Skin of body (tissue), 2 donors: ENCODE results near the gene TMEM81. TPM values are rescaled to one million over a fixed set of nuclear protein-coding genes. Genes with fewer than 3 reads are reported as not detected.

ENCODE experiments used
- DNase-seq: peaks from one replicate; lab custom pipeline; 2025; lab: John Stamatoyannopoulos, UW
- total RNA-seq: library from RNA; depleted of rRNA; stranded (reverse); fragments of >200 nt; gene quantifications from one replicate; pipeline ENCODE4 v1.2.3, GENCODE V29; 2014

The TMEM81 gene
- total RNA-seq, 1 donor from 2014 or later = 0.79 TPM

DNA sequence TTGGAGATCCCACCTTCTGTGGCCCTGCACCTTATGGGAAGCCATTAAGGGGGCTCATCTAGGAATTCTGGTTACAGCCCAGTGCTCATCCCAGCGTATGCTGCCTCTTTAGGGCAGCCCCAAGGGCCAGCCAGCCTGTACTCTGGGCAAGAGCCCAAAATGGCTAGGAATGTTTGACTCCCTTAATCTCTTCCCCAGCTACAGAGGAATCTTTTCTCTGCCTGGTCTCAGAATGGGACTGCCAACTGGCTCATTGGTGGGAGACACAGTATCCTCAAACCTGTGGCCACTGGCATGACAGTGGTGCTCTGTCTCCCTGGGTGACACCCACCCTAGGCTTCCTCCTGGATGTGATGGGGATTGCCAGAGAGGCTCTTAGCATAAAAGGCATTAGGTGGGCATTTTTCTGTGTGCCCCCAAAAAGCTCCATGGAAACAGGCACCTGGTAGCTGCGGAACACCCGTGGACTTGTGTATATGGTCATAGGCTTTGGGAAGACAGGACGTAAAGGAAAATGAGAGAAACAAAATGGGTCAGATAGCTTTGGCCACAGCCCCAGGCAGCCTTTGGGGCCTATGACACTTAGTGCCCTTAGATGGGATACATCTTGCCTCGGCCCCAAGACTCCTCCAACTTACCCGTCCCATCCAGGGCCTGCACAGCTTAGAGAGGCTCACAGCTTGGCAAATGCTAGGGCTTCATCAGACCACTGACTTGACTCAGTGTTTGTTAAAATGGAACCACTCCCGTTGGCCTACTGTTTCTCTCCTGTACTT is 6.9 kb downstream of the TMEM81 start:
- DNase-seq = no peak

DNA sequence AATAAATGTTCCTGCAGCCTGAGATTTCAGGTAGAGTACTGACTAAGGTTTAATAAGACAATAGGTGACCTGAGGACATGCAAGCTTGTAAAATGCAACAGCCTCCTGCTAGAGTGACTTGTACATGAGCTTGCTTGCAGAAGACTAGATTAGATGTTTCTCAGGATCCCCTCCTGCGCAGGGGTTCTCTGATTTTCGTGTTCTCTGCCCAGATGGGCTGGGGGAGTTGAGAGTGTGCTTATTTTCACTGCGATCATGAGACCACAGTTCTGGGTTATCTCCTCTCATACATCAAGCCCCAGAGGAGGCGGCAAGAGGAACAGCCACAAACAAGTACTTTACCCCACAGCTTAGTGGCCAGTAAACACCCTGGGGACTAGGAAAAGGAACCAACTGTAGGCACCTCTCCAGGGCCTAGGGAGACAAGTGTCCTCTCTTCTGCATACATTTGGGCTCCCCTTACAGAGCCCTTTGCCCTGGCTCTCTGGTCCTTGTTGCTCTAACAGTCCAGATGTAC is 8.0 kb downstream of the TMEM81 start:
- no peak for DNase-seq

DNA sequence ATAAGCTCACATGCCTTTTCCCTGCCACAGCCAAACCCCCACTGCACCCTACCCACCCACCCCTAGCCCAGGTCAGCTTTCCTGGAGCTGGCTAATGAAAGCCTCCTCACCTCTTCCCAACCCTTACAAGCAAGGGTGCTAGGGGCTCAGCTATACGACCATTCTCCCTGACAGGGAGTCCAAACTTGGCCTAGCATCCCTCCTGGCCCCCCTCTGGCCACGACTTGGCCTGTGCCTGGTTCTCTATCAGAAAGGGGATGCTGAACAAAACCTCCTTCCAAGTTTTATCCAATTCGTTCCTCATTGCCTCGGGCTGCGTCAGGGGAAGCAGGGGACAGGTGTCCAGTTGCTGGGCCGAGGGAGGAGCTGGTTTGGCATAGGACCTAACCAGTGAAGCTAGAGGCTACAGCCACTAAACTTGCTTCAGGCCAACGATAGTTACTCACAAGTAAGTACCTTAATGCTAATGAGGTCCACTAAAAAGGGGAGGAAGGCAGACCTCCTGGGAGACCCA is 8.6 kb downstream of the TMEM81 start:
- DNase-seq = no peak

DNA sequence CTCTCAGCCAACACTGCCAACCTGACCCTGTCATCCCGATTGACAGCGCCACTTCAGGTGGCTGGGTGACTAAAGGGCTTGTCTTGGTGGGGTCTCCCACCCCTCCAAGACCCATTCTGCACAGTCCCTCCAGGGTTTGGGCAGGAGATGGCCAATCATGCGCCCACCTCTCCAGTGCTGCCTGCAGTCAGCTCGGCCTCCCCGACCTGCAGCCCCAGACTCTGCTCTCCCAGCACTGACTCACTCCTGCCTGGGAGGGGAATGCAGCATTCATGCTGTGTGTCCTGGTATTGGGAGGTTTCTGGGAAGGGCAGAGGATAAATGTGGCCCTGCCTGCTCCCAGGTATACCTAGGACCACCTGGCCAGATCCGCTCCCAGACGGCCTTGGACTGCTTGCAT is 9.7 kb downstream of the TMEM81 start:
- no peak for DNase-seq

DNA sequence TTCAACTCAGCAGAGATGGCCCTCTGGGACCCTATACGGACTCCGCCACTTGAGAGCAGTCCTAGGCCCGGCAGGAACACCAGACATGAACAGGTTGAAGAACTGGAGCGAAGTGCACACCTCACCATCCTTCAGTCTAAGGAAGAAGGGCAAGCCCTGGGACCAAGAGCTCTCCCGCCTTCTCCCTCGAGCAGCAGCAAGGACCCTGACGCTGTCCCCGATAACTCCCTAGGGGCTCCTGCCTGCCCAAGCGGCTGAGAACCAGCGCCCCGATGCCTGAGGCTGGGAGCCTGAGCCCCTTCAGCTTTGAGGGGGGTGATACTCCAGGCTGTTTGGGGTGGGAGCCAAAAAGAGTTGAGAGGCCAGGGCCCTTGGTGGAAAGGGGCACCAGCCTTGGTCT is 10.2 kb downstream of the TMEM81 start:
- DNase-seq = no peak

DNA sequence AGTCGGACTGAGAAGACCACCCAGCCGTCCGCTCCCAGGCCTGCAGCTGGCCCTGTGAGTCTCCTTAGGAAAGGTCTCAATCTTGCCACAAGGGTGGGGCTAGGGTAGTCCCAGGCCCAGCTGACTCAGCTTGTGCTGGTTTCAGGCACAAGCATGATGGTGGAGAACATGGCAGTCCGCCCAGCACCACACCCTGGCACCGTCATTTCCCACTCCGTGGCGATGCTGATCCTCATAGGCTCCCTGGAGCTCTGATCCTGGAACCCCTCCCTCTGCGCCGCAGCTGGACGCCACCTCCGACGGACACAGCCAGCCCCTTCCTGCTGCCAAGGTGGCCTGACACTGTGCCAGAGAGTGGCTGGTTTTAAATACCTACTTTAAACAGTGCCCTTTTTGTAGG is 10.7 kb downstream of the TMEM81 start:
- no peak for DNase-seq

DNA sequence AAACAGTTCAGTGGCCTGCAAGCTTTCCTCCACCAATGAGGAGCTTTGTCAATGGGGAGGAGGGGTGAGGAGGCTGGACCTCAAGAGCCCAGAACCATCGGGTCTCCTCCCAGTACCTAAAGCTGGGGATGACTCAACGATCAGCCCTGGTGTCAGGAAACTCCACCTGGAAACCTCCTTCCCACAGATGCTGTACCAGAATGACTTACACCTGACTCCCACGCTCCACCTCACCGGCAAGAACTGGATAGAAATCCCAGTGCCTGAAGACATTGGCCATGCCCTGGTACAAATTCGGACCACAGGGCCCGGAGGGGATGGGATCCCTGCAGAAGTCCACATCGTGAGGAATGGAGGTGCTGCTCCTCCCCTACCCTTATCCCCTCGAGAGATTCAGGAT is 11.4 kb downstream of the TMEM81 start:
- no peak for DNase-seq

DNA sequence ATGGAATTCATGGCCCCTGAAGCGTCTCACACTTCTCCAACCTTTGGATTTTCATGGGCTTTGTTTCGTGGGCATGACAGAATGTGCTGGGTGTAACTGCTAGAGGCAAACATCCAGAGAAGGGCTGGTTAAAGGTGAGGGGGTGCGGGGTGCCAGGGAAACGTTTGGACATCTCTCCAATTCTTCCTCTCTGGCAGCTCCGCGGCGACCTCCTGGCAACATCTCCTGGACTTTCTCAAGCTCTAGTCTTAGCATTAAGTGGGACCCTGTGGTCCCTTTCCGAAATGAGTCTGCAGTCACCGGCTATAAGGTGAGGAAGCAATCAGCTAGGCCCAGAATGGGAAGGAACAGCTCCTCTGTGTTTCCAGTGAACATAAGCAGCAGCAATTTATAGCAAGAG is 12.0 kb downstream of the TMEM81 start:
- DNase-seq = no peak

DNA sequence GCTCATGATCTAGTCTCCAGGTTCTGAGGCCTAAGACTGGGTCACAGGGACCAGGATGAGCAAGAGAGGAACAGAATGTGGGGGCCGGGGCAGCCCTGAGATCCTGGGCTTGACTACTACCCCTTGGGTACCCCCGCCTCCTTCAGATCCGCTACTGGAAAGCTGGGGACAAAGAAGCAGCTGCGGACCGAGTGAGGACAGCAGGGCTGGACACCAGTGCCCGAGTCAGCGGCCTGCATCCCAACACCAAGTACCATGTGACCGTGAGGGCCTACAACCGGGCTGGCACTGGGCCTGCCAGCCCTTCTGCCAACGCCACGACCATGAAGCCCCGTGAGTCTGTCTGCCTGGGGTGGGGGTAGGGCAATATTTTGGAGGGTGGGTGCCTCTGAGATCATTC is 12.5 kb downstream of the TMEM81 start:
- no peak for DNase-seq

DNA sequence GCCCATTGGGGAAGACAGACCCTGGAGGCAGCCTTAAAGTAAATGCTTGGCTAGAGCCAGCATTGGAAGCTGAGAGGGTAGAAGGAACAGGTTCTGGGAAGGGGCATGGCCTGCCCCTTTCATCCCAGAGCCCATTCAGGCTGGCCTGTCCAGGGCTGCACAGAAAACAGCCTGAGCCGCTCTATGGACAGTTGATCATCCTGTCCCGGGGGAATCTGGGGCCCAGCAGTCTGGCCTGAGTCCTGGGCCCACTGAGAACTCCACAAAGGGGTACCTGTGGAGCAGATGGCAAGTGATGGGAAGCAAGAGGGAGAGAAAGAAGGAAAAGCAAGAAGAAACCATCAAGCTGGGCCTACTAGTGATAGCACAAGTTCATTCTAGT is 13.2 kb downstream of the TMEM81 start:
- no peak for DNase-seq

DNA sequence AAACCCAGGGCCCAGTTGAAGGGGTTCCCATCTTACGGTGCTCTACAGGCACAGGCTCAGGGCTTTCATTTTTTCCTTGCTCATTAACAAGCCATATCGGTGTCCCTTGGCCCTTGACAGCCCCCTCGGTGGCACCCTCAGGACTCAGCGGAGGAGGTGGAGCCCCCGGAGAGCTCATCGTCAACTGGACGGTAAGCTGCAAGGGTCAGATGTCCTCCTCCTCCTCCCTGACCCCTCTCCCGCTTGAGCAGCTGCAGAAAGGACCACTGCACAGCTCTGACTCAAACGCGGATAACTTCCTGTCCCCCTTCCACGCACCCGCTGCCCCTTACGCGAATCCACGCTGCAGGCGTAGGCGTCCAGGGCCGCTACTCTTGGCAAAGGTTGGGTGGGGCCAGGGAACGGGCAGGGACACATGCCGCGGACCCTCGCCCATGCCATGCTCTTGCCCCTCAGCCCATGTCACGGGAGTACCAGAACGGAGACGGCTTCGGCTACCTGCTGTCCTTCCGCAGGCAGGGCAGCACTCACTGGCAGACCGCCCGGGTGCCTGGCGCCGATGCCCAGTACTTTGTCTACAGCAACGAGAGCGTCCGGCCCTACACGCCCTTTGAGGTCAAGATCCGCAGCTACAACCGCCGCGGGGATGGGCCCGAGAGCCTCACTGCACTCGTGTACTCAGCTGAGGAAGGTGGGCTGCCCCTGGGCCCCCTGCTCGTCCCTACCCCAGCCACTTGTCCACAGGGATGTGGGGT is 14.7 kb downstream of the TMEM81 start:
- no peak for DNase-seq

DNA sequence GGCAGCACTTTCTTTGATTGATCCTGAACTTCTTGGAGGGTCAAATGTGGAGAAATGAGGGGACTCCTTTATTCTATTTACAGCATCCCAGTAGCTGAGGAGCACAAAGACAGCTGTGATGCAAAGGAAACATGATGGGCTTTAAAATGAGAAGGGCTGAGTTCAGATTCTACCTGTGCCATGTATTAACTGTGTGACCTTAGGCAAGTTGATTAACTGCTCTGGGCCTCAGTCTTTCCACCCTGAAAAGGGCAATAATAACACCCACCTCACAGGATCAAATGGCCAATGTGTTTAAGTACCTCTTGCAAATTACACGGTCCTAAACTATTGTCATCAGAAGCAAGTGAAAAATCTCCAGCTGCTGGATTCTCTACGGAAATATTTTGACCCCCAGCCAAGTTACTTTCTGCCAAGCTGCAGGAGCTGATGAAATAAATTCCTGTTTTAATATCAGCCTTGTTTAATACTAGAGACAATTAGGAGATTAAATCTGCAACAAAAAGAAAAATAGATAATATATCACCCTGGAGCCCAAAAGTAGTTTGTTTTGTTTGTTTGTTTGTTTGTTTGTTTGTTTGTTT is 15.7 kb downstream of the TMEM81 start:
- no peak for DNase-seq

DNA sequence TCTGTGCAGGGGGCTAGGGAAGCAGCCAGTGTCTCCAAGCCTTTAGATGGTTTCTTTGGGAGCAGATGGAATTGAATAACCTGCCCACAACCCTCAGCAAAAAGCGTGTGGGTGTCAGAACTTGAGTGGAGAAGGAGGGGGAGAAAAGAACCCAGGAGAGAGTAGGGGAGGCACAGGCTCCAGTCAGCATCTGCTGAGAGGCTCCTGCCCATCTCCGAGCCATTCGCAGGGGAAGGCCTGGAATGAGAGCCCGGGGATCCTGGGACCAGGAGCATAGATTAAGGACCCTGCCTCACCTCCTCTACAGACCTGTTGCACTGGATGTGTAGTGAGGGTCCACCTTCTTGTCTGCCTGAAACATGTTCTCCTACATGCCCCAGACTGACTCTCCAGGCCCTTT is 16.3 kb downstream of the TMEM81 start:
- no peak for DNase-seq

DNA sequence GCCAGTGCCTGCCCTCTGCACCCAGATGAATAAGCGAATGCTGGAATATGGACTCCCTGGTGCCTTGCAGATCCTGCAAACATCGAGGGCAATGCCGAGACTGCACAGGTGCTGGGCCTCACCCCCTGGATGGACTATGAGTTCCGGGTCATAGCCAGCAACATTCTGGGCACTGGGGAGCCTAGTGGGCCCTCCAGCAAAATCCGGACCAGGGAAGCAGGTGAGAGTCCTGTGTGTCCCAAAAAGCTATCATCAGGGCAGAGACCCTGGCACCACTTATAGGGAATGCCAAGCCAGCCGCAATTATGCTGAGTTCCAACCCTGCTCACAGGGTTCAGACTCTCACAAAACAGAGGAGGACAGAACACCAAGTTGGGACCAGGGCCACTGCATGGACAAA is 17.2 kb downstream of the TMEM81 start:
- DNase-seq = no peak

DNA sequence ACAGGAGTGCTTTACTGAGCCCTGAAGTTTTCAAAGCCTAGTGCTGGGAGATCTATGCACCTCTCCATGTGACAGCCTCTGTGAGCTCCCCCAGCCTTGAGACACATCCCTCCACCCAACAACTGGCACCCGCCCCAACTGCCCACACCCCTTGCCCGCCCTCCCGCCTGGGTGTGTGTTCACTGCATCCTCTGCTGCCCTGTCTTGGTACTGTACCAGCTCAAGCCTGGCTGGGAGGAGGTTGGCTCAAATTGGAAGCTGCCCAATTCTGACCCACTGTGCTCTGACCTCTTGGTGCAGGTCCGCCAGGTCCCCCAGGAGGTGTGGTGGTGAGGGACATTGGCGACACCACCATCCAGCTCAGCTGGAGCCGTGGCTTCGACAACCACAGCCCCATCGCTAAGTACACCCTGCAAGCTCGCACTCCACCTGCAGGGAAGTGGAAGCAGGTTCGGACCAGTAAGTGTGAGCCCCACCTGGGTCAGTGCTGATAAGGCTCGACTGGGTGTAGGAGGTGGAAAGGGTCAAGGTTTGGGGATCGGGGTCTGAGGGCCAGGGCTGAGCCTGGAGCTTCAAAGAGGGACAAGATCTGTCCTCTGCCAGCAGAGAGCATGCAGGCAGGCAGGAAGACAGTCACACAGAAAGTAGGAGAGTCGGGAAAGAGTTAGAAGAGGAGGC is 18.0 kb downstream of the TMEM81 start:
- no peak for DNase-seq

DNA sequence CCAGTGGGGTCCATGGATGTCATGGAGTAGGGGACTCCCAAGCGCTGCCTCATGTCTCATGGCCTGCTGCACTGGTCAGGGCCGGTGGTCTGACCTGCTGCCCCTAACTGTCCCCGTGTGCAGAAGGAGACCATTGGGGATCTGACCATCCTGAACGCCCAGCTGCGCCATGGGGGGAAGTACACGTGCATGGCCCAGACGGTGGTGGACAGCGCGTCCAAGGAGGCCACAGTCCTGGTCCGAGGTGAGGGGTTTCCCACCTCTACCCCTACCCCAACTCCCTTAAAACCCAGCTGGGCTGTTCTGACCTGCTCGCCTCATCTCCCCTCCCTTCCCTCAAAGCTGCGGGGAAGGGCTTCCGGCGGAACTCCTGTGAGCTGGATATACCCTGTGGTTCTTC is 18.6 kb downstream of the TMEM81 start:
- no peak for DNase-seq

DNA sequence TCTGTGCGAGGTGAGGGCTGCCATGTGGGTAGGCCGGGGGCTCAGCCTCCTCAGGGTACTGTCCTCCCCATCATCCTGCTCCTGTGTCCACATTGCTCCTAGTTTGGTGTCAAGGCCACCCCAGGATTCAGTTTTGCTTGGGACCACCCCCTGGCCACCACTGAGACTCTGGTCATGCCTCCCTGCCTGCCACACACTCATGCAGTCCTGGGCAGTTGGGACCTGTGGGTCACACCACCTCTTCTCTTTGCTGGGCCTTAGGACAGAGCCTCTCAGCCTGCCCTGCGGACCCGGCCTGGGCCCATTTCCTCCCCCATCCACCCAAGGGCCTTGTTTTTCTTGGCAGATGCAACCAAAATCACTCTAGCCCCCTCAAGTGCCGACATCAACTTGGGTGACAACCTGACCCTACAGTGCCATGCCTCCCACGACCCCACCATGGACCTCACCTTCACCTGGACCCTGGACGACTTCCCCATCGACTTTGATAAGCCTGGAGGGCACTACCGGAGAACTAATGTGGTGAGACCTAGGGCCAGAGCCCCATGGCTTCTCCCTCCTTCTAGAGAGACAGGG is 19.4 kb downstream of the TMEM81 start:
- DNase-seq = no peak

DNA sequence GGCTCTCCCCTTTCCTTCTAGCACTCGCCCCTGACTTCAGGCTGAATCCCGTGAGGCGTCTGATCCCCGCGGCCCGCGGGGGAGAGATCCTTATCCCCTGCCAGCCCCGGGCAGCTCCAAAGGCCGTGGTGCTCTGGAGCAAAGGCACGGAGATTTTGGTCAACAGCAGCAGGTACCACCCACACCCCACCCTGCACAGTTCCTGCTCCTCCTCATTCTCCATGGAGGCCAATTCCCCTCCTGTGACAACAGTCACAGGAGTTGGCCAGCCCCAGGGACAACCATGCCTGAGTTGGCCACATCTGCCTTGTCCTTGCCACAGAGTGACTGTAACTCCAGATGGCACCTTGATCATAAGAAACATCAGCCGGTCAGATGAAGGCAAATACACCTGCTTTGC is 20.0 kb downstream of the TMEM81 start:
- no peak for DNase-seq

DNA sequence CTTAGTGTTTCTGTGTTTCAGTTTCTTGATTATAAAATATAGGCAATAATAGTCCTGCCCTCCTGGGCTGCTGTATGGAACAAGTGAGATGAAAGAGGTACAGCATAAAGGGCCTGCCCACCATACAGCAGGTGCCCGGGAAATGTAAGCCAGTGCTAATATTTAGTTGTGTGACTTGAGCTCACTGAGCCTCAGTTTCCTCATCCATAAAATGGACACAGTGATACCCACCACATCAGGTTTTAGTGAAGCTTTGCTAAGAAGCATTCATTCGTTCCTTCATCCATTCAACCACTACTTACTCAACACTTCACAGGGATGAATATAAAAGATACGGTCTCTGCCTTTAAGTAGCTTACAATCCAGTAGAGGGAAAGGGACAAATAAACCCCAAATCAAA is 21.4 kb downstream of the TMEM81 start:
- DNase-seq = no peak

DNA sequence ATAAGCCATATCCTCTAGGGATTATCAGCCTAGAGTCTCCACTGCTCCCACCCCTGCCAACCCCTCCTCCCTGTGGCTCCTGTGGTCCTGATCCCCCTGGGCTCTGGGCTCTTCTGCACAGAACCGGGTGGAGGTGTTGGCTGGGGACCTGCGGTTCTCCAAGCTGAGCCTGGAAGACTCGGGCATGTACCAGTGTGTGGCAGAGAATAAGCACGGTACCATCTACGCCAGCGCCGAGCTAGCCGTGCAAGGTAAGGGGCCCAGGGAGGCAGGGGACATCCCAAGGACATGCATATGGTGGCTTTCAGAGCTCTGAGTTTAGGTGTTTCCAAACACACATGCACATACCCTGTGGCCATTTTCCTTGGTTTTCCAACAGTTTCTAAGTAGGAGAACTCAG is 21.9 kb downstream of the TMEM81 start:
- DNase-seq = no peak

DNA sequence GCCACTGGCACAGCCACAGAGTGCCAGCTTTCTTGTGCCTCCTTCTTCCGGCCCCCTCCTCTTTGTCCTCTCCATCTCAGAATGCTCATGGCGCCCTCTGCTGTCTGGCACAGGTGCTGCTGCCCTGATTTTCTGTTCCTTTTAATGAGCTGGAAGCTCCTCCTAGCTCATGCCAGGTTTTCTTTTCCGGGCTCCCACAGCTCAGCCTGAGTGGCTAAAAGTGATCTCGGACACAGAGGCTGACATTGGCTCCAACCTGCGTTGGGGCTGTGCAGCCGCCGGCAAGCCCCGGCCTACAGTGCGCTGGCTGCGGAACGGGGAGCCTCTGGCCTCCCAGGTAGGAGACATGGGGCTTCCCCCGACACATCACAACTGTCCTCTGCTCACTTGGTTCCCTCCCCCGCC is 22.6 kb downstream of the TMEM81 start:
- DNase-seq = peak; percentile 27
